H4 (cell line): ENCODE data around the gene ZG16. TPM values are rescaled to one million over a fixed set of nuclear protein-coding genes. Genes with fewer than 3 reads are reported as not detected.

Experiments used
- DNase-seq: peaks from one replicate; pipeline ENCODE4 v3.0.0-alpha.2; 2015; ENCODE audit warnings: low spot score
- total RNA-seq: library from RNA; depleted of rRNA; stranded (reverse); fragments of >200 nt; shearing (Covaris generic); gene quantifications from 2 replicates; pipeline ENCODE4 v1.2.3, GENCODE V29; 2014; rRNA removed

Gene ZG16
- total RNA-seq, 1 experiment from 2014 or later: not detected

- peak; percentile 80 for DNase-seq
Measured at GRCh38 chr16:29824589-29825144, 46.6 kb downstream of the ZG16 start.

GRCh38 chr16:29825145-29826044 lies 47.3 kb downstream of the ZG16 start:
- DNase-seq: peak; percentile 64

DNA sequence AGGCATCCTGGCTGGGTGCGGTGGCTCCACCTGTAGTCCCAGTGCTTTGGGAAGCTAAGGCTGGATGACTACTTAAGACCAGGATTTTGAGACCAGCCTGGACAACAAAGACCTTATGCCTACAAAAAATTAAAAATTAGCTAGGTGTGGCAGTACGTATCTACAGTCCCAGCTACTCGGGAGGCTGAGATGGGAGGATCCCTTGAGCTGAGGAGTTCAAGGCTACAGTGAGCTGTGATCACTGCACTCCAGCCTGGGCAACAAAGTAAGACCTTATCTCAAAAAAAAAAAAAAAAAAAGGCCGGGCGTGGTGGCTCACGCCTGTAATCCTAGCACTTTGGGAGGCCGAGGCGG lies 48.3 kb downstream of the ZG16 start:
- no peak for DNase-seq

GRCh38 chr16:29830774-29831173 lies 52.7 kb downstream of the ZG16 start:
- no peak for DNase-seq

GRCh38 chr16:29831490-29831889 lies 53.4 kb downstream of the ZG16 start:
- no peak for DNase-seq

Other genes starting within 250 kb of the ZG16 start
- 0.70 and 2.8 TPM in 2 replicates for gene SPN, start 115.0 kb upstream of the ZG16 start, total RNA-seq
- gene QPRT, start 99.1 kb upstream of the ZG16 start, total RNA-seq: 0.27 and 0.93 TPM in 2 replicates
- gene C16orf54, start 32.3 kb upstream of the ZG16 start, total RNA-seq: 3.5 and 4.6 TPM in 2 replicates
- gene KIF22, start 12.5 kb downstream of the ZG16 start, total RNA-seq: 60.9 and 72.7 TPM in 2 replicates
- 84.6 and 135 TPM in 2 replicates for gene MAZ, start 28.3 kb downstream of the ZG16 start, total RNA-seq
- gene PRRT2, start 33.9 kb downstream of the ZG16 start, total RNA-seq: 0.14 and 1.0 TPM in 2 replicates
- gene PAGR1, start 37.9 kb downstream of the ZG16 start, total RNA-seq: 43.4 and 46.3 TPM in 2 replicates
- gene MVP, start 42.2 kb downstream of the ZG16 start, total RNA-seq: 83.0 and 87.2 TPM in 2 replicates
- gene CDIPT, start 85.0 kb downstream of the ZG16 start, total RNA-seq: 52.8 and 58.4 TPM in 2 replicates
- gene SEZ6L2, start 121.3 kb downstream of the ZG16 start, total RNA-seq: 6.8 and 10.0 TPM in 2 replicates
- gene ASPHD1, start 122.2 kb downstream of the ZG16 start, total RNA-seq: 3.6 and 6.9 TPM in 2 replicates
- gene KCTD13, start 148.0 kb downstream of the ZG16 start, total RNA-seq: 3.3 and 7.4 TPM in 2 replicates
- gene TMEM219, start 183.8 kb downstream of the ZG16 start, total RNA-seq: 60.8 and 85.4 TPM in 2 replicates
- gene TAOK2, start 195.6 kb downstream of the ZG16 start, total RNA-seq: 11.6 and 17.2 TPM in 2 replicates
- 18.2 and 24.8 TPM in 2 replicates for gene HIRIP3, start 217.4 kb downstream of the ZG16 start, total RNA-seq
- gene INO80E, start 218.0 kb downstream of the ZG16 start, total RNA-seq: 85.3 and 87.1 TPM in 2 replicates
- gene DOC2A, start 232.8 kb downstream of the ZG16 start, total RNA-seq: 0.12 TPM in 1 of 2 replicates, not detected in the other
- not detected in 2 replicates for gene C16orf92, start 244.9 kb downstream of the ZG16 start, total RNA-seq